Measurements from ENCODE around the gene NEDD4L.

Gene NEDD4L

GRCh38 chr18:58212274-58212673 lies 168.2 kb downstream of the NEDD4L start:
- no peak for DNase-seq (ENCODE audit: low read depth)

- no peak for DNase-seq (ENCODE audit: low read depth)
These were observed 169.4 kb downstream of the NEDD4L start for GRCh38 chr18:58213440-58213839.

- DNase-seq (ENCODE audit: low read depth), result no peak
These were observed 171.0 kb downstream of the NEDD4L start for GRCh38 chr18:58215011-58215410.

- DNase-seq (ENCODE audit: low read depth), result no peak
These were observed 172.1 kb downstream of the NEDD4L start for GRCh38 chr18:58216071-58216481.

DNA sequence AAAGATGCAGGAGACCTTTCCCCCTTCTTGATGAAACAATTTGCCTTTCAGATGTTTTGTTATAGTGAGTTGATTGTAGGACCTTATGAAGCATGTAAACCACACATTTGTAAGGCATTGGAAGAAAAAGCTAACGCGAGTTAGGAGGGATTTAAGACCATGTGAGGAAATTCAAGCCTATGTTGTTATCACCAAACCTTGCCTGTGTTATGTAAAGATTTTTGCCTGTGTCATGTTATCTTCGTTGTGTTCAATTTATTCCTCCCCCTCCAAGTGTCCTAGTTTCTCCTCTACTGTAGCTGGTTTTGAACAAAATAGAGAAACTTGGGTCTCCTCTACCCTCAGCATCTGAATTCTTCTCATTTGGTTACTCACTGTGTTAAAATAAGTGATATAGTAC lies 173.0 kb downstream of the NEDD4L start:
- no peak for DNase-seq (ENCODE audit: low read depth)

DNA sequence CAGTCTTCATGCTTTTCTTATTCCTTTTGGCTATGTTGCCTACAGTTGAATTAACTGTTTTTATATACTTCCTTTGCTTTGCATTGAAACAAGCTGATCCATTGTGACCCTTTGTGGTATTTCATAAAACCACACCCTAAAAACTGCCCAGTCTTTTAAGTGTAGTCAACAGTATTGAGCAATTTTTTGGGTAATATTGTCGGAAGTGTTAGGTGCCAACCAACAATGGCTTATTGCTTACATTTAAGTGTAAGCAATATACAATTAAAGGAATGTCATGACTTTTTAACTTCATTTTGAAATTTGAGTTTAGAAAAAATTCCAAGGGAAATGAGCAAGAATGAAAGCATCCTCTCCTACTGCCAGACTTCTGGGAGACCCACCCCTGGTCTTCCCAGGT lies 174.1 kb downstream of the NEDD4L start:
- no peak for DNase-seq (ENCODE audit: low read depth)

- no peak for DNase-seq (ENCODE audit: low read depth)
These were observed 177.2 kb downstream of the NEDD4L start for GRCh38 chr18:58221060-58221725.

DNA sequence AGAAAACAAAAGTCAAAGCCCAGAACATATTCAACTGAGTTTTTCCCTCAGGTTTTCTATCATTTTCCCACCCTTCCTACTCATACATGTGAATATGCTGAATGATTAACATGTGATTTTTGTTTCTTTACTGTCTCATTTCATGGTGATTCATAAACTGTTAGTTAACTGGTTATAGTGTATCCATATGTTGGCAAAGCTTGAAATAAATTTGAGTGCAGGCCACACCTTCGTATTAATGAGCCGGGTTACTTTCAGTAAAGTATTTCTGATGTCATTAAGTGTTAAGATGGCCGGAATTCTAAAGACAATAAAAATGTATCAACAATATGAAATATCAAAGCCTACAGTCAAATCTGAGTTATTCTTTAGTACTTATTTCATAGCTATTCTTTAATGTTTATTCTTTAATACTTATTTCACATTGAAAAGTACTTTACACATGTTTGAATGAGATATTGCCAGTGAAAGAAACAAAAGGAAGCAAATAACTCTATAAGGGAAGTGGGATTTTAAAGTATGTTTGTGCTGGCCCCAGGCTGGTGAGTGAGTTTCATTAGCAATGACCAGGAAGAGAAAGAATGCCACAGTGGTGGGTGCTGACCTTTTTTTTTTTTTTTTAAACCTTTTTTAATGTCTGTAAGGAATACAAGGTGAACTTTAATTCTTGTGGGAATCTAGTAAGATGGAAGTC lies 178.6 kb downstream of the NEDD4L start:
- DNase-seq (ENCODE audit: low read depth), result no peak

DNA sequence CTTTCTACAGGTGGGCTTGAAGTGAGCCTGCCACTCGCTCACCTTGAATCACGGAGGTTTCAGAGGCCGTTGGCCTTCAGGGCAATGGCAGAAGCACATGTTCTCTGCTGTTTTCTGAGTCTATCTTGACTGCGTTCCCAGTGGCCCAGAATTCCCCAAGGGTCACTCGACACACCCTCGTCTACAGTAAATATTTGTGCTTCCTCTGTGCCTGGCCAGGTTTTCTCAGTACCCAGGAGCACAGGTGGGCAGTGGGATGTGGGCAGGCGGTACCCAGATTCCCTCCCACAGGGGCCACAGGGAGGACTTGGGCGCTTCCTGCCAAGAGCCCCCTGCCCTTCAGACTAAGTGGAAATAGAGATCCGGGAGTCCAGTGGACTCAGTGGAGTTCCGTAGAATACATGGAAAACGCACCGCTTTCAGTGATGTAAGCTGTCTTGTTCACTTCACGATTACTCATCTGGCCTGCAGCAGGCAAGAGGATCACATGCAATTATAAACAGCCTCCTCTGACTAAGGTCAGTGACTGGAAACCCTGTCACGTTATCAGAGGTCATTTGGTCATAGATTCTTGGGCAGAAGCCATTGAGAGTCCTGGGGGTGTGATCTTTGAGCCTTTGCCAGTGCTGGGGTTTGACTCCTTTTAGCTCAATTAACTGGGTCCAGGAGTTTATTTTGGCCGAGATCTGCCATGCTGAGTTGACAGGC lies 179.8 kb downstream of the NEDD4L start:
- no peak for DNase-seq (ENCODE audit: low read depth)

DNA sequence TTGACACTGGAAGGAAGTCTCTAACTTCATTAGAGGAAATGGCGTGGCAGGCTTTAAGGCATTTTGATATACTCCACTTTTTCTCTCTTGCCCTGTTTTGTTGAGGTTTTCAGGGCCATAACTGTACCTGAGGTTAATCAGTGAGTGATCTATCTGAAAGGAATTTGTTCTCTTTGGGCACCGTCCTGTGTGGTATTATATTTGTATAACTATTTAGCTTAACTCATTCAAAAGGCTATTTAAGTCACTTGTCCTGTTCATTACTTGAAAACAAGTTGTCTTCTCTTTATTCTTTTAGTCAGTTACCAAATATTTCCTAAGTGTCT lies 180.4 kb downstream of the NEDD4L start:
- no peak for DNase-seq (ENCODE audit: low read depth)

DNA sequence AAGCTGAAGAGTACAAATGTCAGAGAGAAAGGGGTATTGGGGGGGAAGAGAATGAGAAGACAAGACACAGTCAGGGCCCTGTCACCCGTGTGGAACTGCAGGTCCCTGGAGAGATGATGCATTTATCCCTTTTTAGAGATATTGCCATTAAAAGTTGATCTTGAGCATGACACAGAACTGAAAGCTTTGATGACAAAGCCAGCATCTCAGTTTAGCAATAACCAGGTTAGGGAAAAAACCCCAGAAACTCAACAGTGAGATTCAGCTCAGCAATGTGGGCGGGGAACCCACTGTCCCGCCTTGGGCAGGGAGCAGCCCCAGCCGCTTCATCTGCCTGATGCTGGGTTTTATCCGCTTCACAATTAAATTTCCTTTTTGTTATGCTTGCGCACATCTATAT lies 181.1 kb downstream of the NEDD4L start:
- DNase-seq (ENCODE audit: low read depth), result no peak

GRCh38 chr18:58226429-58226828 lies 182.4 kb downstream of the NEDD4L start:
- DNase-seq (ENCODE audit: low read depth), result no peak

DNA sequence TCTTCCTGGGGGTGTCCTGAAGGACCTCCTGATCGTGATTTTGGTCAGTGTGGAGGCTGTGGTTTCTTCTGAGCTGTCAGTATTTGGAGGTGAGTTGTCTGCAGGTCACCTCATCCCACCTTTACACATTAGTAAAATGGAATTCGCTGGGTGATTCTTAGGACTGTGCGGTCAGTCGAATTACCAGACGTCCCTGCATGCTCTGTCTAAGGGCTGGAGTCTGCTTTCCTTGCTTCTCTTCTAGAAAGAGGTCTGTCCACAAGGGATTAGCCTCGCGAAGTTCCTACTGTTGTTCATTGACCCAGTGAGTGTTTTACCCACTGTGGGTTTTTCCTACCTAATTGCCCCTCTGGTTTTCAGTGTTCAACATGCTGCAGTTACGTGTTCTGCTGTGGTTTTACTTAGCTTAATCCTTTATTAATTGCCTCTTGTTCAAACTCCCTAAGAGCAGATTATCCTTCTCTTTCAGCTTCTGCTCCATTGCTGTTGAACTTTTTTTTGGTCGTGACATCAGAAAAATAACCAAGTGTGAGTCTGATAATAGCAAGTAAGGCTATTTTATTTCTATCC lies 183.4 kb downstream of the NEDD4L start:
- DNase-seq (ENCODE audit: low read depth), result no peak

- no peak for DNase-seq (ENCODE audit: low read depth)
These were observed 184.2 kb downstream of the NEDD4L start for GRCh38 chr18:58228176-58228575.

DNA sequence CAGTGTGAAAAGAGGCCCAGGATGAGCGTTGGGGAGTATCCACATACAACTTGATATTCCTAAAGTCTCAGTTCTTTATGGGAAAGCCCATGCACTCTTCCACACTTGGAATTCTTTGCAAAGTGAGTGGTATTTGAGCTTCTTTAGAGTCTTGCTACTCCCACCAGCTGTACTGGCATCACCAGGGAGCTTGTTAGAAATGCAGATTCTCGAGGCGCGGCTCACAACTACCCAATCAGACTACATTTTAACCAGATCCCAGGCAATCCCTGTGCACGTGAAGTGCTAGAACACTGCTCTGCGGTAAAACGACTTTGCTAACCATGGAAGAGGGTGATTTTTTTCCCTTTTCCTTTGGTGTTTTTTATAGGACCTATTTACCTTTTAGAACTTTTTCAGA lies 184.7 kb downstream of the NEDD4L start:
- DNase-seq (ENCODE audit: low read depth), result no peak

DNA sequence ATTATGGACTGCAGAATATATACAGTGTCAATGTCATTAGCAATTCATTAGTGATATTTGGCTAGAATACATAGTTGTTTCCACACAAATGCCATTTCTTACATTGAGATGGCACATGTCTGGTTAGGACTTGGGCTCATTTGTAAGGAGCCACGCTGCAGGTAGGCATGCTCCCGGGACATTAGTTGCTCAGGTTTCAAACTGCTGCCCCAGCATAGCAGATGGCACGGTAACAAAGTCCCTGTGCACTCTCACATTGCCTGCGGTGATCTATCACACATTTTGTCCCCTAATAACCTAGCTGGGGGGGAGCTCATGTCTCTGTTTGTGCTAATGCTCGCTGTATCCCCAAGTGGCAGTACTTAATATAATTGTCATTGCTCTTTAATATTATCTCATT lies 185.1 kb downstream of the NEDD4L start:
- no peak for DNase-seq (ENCODE audit: low read depth)

- DNase-seq (ENCODE audit: low read depth), result no peak
These were observed 186.6 kb downstream of the NEDD4L start for GRCh38 chr18:58230438-58231179.

GRCh38 chr18:58231930-58232329 lies 187.9 kb downstream of the NEDD4L start:
- no peak for DNase-seq (ENCODE audit: low read depth)

DNA sequence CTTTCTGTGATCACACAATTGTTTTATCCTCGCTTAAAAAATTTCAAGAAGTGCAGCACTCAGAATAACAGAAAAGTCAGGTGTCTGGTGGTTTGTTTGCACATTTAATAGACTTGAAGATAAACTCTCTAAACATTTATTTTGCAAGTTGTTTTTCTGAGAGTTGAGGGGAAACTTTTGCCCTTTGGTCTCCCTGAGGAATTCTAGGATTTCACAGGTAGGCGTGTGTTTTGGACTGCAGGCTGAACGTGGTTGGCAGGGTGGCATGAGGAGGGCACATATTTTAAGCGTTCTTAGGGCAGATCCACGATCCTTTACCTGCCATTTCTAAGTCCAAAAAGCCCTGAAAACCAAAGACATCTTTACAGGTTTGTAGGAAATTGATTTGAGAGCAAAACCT lies 188.6 kb downstream of the NEDD4L start:
- DNase-seq (ENCODE audit: low read depth), result no peak

- DNase-seq (ENCODE audit: low read depth), result no peak
These were observed 190.3 kb downstream of the NEDD4L start for GRCh38 chr18:58234359-58234741.

DNA sequence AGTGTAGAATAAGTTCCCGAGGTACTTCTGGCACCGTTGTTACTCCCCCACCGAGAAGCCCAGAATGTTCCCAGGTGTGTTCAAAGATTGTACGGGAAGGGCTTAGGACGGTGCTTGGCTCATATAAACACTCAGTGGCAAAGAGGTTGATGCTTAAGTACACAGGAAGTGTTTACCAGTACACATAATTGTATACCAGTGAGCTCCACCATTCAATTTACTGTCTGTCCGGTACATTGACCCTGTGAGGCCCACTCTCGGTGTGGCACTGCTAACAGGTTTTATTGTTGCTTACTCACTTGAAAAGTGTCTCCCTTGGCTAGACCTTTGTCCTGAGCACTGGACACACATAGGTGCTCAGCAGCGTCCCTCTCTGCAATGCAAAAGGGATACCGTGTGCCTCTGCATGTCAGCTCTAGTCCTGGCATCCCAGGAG lies 191.0 kb downstream of the NEDD4L start:
- DNase-seq (ENCODE audit: low read depth), result no peak

GRCh38 chr18:58239879-58240278 lies 195.9 kb downstream of the NEDD4L start:
- DNase-seq (ENCODE audit: low read depth), result no peak

Data from HS-27A (cell line).